HG03354 (cell line): ENCODE measurements around the gene UBE3B.
"Not testable (repeated sequence)": the region's sequence is repeated elsewhere in the genome, so short reads cannot be mapped to it uniquely, and the experiment has no call there.

Experiments used
- ATAC-seq: cut with Tn5 transposase; IDR thresholded peaks from one replicate; pipeline ENCODE4 v1.9.1; 2021; ENCODE audit warnings: mild to moderate bottlenecking; ENCODE audit not compliant: unreplicated experiment, poor library complexity, severe bottlenecking

The UBE3B gene

GRCh38 chr12:109467978-109468676 is 9.3 kb upstream of the UBE3B start:
- ATAC-seq, result no peak

DNA sequence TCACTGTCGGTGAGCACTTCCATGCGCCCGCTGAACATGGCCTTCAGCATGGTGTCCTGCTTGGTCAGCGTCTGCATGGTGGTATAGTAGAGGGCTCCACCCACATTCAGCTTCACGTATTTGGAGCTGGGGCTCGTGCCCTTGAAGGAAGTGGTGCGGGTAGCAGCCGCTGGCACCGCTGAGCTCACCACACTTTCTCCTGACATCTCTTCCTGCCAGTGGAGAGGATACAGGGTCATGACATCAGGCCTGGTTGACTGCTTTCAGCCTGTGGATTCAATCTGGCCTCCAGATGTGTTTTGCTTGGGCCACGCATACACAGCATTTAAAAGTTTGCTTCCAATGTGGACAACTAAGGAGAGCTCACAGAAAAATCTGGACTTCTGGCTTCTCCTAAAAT is 7.9 kb upstream of the UBE3B start:
- ATAC-seq, result no peak

GRCh38 chr12:109473006-109473405 is 4.4 kb upstream of the UBE3B start:
- no peak for ATAC-seq

DNA sequence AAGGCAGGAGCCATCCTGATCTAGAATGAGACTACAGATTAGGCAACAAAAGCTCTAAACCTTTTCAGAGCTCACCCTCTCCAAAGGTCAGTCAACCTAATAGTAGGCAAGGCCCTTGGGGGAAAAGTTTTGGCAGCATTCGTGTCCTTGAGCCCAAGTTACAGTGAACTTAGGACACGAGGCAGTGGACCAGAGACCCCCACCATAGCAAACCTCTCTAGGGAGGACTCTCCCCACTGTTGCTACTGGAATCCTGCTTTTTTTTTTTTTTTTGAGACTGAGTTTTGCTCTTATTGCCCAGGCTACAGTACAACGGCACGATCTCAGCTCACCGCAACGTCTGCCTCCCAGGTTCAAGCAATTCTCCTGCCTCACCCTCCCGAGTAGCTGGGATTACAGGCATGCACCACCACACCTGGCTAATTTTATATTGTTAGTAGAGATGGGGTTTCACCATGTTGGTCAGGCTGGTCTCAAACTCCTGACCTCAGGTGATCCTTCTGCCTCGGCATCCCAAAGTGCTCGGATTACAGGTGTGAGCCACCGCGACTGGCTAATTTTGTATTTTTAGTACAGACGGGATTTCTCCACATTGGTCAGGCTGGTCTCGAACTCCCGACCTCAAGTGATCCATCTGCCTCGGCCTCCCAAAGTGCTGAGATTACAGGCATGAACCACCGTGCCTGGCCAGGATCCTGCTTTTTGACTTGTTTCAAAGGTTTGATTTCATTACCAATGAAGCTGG is 3.7 kb upstream of the UBE3B start:
- ATAC-seq, result not testable (repeated sequence)

DNA sequence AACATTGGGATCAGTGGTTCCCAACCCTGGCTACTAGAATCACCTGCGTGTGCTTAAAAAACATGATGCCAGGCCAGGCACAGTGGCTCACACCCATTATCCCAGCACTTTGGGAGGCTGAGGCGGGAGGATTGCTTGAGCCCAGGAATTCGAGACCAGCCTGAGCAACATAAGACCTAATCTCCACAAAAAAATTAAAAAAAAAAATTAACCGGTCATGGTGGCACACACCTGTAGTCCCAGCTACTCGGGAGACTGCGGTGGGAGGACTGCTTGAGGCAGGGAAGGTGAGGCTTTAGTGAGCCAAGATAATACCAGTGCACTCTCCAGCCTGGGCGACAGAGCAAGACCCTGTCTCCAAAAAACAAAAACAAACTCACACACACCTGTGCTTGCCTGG is 2.3 kb upstream of the UBE3B start:
- ATAC-seq, result no peak

DNA sequence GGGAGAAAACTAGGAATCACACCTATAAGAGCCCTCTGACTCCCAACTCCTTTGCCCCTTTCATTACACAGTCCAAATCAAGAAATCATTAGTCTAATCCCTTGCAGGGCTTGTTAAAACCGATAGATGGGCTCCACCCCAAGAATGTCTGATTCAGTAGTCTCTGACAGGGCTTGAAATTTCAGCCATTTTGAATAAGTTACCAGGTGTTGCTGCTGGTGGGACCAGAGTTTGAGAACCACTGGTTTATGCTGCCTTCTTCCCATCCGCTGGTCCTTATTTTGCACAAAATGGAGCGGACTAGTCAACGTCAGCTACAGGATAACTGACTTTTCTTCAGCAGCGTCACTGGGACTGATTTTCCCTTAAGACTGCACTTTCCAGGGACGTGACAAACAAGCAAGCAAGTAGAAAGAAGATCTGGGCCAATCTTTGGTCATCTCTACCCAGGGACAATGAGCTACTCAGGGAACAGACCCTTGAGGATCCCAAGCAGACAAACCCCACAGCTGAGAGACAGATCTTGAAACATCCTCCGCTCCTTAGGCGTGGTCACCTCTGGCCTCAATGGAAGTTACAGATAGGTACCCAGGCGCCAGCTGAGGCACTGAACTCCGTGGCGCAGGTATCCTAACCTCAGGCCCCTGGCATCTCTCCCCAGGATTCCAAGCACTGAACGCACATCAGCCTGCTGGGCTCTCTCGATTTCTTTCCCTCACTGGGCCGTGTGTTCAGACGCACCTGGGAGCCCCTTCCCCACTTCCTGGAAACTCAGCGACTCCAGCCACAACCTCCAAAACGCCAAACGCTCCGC is 1.2 kb upstream of the UBE3B start:
- ATAC-seq, result no peak

GRCh38 chr12:109476807-109477184 is 638 bp upstream of the UBE3B start:
- no peak for ATAC-seq

DNA sequence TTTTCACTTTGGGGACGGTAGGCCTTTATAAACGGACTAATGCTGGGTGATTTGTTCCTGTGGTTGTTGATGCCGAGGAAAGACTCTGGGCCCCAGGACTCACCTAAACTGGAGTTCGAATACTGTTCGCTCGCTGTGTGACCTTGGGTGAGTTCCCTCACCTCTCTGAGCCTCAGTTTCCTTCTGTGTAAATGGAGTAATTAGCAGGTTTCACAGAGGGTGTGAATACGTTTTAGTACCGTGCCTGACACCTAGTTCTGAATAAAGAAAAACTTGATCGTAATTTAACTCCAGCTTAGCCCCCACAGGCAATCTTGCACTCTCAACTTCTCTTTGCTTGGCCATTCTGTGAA is 505 bp downstream of the UBE3B start:
- ATAC-seq, result no peak

DNA sequence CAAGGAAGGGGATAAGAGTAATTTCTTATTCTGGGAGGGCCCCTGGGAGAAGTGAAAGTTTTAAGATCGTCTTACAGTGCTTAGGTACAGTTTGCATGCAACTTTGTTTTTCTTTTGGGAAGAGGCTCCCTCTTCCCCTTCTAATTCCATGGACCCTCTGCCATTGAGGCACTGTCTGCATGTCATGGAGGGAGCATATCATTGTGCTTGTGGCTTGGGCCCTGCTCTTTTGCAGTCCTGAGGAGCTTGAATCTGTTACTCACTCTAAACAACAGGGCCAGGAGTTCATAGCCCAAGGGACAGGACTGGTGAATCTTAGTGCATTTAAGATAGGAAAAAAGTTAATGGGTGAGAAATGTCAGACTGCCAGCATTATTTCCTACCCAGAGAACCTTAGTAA is 2.3 kb downstream of the UBE3B start:
- no peak for ATAC-seq

DNA sequence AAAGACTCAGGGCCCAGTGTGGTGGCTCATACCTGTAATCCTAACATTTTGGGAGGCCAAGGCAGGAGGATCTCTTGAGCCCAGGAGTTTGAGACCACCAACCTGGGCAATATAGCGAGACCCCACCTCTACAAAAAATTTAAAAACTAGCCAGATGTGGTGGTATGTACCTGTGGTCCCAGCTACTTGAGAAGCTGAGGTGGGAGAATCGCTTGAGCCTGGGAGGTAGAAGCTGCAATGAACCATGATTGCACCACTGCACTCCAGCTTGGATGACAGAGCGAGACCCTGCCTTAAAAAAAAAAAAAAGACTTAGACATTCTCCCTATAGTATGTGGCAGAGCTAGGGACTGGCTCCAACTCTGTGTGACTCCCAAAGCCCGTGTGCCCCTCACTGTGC is 2.9 kb downstream of the UBE3B start:
- ATAC-seq, result no peak

DNA sequence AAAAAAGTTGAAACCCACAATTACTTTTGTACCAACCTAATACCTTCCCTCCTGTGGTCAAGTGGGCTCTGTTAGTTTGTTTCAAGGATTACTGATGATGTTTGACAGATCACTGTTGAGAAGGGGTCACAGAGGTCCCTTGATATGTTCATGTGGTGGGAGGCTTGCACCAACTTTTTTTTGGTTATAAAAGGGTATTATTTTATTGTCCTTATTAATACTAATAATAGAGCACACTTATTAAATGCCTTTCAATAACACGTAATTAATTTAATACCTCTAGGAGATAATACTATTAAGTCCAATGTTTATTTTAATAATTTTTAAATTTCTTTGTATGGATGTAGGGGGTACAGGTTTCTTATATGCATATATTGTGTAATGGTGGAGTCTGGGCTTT is 4.4 kb downstream of the UBE3B start:
- ATAC-seq, result no peak

- ATAC-seq, result no peak
These were observed 5.1 kb downstream of the UBE3B start for GRCh38 chr12:109482491-109482890.

- ATAC-seq, result no peak
These were observed 5.5 kb downstream of the UBE3B start for GRCh38 chr12:109482894-109483293.

- ATAC-seq, result no peak
These were observed 5.9 kb downstream of the UBE3B start for GRCh38 chr12:109483346-109483745.

DNA sequence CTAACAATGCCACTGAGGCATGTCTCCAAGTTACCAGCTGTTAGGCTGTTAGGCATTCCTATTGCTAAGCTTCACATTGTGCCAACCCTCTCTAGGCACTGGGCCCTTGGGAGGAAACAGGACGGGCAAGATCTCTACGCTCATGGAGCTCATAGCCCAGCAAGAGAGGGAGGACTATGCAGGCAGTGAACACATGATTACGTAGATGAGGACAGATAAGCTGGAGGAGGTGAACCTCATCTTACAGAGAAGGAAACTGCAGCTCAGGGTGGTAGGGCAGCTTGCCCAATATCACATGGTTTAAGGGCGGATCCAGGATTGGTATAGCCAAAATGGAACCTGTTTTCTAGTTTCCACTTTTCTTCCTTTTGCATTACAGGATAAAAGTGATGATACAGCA is 7.8 kb downstream of the UBE3B start:
- ATAC-seq, result no peak

GRCh38 chr12:109487181-109488050 is 10.0 kb downstream of the UBE3B start:
- no peak for ATAC-seq

DNA sequence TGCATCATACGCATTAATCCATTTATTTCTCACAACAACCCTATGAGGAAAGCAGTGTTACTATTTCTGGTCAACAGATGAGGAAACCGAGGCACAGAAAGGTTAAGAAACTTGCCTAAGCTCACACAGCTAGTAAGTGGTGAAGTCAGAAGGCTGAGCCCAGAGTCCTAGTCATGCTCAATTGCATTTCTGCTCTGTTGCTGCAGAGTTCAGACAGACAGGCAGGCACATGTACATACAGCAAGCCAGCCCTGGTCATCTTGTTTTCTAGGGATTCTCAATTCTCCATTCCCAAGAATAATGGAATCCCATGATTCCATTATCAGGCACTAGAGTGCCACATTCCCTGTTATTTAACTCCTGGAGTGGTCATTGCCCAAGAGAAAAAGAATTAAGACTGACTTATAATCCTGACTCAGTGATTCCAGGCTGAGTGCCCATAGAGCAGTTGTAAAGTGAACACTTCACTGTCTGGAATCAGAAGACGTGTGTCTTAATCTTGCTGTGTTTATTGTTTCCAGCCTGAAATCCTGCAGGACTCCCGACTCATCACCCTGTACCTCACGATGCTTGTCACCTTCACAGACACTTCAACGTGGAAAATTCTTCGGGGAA is 10.7 kb downstream of the UBE3B start:
- no peak for ATAC-seq

DNA sequence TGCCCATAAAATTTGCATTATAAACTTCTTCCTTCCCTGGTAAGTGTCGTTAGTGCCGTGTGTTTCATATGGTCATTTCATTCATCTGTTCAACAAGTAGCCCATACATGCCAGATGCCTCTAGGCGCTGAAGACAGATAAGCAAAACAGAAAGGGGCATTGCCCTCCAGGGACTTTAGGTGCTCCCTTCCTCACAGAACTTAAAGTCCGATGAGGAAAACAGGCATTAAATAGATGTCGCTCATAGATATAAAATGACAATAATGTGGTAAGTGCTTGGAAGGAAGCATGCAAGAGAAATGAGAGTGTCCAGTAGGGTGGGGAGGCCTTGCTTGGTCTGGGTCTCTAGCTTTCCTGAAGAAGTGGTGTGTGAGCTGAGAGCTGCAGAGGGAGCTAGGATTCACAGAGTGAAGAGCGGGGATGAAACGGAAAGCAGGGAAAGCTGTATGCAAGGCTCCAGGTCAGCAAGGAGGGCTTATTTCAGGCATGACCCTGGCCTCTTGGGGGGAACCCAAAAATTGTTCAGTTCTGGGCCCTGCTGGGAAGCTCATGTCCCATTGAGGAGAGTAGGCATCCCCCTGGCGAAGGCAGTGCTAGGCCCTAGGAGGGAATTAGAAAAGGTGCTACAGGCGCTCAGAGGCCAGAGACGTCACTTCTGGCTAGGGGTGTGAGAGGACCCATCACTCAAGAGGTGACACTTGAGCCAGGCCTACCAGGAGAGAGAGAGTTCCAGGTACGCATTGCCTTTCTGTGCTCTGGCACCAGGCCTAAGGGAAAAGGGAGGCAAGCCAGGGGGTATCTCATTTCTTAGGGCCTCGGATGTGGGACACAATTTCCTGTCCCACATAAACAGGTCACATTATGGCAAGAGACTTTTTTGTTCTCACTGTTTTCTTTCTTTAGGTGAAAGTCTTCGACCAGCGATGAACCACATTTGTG is 11.9 kb downstream of the UBE3B start:
- no peak for ATAC-seq
